A549 treated with dexamethasone at 1 μM for 4 hours (cell line): ENCODE data around the gene INPP5J. TPM values are rescaled to one million over a fixed set of nuclear protein-coding genes. Genes with fewer than 3 reads are reported as not detected.

ENCODE experiments used
- total RNA-seq: library from RNA; stranded (reverse); fragments of 200-300 nt; extraction: Qiagen RNA extraction; gene quantifications from 5 replicates; pipeline ENCODE4 v1.2.3, GENCODE V29; 2022

The INPP5J gene, protein sequence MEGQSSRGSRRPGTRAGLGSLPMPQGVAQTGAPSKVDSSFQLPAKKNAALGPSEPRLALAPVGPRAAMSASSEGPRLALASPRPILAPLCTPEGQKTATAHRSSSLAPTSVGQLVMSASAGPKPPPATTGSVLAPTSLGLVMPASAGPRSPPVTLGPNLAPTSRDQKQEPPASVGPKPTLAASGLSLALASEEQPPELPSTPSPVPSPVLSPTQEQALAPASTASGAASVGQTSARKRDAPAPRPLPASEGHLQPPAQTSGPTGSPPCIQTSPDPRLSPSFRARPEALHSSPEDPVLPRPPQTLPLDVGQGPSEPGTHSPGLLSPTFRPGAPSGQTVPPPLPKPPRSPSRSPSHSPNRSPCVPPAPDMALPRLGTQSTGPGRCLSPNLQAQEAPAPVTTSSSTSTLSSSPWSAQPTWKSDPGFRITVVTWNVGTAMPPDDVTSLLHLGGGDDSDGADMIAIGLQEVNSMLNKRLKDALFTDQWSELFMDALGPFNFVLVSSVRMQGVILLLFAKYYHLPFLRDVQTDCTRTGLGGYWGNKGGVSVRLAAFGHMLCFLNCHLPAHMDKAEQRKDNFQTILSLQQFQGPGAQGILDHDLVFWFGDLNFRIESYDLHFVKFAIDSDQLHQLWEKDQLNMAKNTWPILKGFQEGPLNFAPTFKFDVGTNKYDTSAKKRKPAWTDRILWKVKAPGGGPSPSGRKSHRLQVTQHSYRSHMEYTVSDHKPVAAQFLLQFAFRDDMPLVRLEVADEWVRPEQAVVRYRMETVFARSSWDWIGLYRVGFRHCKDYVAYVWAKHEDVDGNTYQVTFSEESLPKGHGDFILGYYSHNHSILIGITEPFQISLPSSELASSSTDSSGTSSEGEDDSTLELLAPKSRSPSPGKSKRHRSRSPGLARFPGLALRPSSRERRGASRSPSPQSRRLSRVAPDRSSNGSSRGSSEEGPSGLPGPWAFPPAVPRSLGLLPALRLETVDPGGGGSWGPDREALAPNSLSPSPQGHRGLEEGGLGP
- total RNA-seq, result 0.21 to 0.55 TPM (median 0.47 TPM) in 5 replicates

DNA sequence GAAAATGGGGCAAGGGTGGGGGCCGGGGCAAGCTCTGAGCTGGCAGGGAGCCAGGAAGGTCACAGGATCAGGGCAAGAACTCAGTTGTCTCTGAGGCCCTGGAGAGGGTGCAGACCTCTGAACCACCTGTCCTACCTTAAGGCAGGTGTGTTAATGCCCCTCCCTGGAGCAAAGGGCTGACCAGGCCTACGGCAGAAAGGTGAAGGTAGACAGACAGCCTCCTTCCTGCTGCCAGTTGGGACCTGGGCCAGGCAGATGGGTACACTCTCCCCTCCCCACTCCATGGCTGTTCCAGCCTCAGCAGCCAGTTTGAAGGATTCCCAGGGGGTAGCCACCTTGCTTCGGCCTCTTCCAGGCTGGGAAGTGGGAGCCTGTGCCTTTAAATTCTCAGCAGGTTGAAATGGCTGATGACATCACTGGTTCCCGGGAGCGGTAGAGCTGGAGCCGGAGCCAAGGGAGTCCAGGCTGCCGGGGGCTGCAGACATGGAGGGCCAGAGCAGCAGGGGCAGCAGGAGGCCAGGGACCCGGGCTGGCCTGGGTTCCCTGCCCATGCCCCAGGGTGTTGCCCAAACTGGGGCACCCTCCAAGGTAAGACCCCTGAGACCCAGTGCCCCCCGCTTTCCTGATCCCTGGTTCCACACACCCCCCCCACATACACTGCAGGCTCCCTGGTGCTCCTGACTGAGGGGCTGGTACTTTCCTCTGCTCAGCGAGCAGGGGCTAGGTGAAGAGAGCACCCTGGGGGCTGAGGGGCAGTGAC is at the start of gene INPP5J:
TSS of gene INPP5J (plus strand) at position 435 of the 760 bp plus-strand sequence. CDS start at position 484, 49 bp downstream.

DNA sequence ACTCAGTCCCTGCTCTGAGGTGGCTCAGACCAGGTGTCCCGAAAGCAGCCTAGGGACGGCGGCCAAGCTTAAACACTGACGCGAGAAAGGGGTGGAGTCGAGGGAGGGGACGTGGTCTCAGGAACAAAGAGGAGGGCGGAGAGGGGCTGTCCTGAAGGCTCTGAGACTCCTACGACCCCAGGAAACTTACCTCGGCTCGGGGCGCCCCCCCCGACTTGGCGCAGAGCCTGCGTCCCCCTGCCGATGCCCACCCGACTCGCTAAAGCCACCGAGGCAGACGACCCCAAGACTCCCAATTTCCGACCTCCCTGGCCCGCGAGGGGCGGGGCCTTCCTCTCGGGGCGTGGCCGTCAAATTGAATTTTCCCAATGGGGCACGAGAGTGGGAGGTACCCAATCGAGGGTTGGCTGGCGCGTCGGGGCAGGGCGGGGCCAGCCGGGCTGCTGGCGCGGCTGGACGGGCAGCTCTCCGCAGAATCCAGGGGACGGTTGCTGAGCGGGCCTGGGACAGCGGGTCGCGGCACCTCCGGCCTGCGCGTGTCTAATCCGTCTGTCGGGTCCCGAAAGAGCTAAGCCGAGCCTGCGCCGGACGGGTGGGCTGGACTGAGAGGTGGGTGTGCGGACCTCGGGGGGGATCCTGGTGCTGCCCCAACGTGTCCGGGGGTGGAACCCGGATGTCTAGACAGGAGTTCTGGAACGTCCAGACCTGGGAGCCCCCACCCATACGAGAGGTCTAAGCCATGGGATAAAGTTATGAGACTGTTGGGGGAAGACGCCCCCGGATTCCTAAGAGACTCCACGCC is 41.7 kb upstream of the INPP5J start, which contains the start of gene SMTN:
TSS of gene SMTN (plus strand) at position 471 of the 802 bp plus-strand sequence. CDS start 1,941 bp downstream, outside the sequence.

DNA sequence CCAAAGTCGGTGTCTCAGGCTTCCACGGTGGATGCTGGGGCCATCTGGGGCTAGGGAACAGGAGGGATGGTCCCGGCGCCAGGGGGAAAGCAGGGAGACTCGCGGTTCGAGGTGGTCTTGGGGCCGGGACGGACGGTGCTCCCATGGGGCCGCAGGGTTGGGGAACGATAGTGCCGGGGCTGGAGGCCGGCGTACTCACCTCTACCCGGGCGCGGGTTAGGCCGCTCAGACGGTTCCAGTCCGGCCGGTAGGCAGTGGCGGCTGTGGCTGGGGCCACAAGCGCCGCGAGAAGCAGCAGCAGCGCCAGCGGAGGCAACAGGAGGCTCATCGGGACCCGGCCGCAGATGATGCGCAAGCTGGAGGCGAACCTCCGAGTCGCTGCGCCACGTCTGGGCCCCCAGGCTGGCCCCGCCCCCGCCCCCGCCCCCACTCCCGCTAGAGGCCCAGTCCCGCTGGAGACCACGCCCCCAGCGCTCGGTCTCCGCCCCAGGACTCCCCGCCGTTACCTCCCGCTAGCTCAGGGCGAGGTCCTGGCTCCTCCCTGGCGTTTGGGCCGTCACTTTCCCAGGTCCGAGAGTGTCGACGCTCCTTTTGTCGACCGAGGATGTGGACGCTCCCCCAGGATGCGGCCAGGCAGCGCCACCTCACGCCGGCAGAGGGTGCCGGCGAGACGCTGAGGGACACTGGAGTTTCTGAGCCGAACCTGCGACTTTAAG is 15.4 kb upstream of the INPP5J start, which contains the start of gene SELENOM:
TSS of gene SELENOM (minus strand) at position 391 of the 716 bp plus-strand sequence. CDS start at position 328, 63 bp downstream.

DNA sequence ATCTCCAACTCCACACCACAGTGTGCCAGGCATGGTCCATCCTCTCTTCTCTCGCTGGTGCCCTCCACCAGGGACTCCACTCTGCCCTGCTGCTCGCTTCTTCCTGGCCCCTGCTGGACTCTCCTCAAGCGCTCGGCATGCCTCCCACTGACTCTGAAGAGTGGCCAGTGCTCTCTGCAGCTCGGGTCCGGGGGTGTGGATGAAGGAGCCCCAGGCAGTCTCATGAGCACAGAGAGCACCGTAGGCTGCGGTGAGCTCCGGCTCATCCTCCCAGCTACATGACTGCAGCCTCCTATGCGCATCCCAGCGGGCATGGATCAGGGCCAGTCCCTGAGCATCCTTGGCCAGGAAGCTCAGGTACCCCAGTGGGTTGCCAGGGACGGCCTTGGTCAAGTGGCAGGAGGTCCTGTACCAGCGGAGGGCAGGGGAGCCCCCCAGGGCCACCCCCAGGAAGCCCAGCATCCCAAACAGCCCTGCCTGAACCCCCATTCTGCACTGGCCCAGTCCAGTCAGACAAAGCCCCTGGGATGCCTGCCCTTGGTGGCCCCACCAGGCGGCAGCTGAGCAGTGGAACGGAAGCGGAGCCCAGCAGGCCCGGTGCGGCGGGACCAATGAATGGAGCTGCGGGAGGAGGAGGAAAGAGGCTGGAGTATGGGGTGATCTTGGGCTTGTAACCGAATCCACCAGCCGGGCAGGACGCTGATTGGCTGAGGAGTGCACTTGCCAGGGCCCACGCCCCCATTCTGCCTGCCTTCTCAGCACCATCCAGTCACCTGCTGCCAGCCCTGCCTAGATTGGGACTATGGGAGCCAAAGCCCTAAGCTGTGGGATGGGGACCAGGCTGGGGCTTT is 17.3 kb downstream of the INPP5J start, which contains the start of gene PLA2G3:
TSS of gene PLA2G3 (minus strand) at position 643 of the 851 bp plus-strand sequence. CDS start at position 489, 154 bp downstream.

Other genes with a start within 250 kb of the INPP5J start
- 10.7 to 16.9 TPM (median 14.4 TPM) in 5 replicates for gene MORC2, start 154.2 kb upstream of the INPP5J start, total RNA-seq
- 24.0 to 32.9 TPM (median 27.9 TPM) in 5 replicates for gene TUG1, start 153.7 kb upstream of the INPP5J start, total RNA-seq
- 17.2 to 31.8 TPM (median 29.7 TPM) in 5 replicates for gene SMTN, start 41.6 kb upstream of the INPP5J start, total RNA-seq
- 53.7 to 62.7 TPM (median 56.7 TPM) in 5 replicates for gene SELENOM, start 15.4 kb upstream of the INPP5J start, total RNA-seq
- not detected in 5 replicates for gene PLA2G3, start 17.5 kb downstream of the INPP5J start, total RNA-seq
- 22.3 to 25.7 TPM (median 24.8 TPM) in 5 replicates for gene RNF185, start 37.2 kb downstream of the INPP5J start, total RNA-seq
- gene LIMK2, start 89.3 kb downstream of the INPP5J start, total RNA-seq, result 6.2 to 9.1 TPM (median 7.0 TPM) in 5 replicates
- 0.47 to 0.65 TPM (median 0.53 TPM) in 5 replicates for gene PIK3IP1, start 169.5 kb downstream of the INPP5J start, total RNA-seq
- gene PATZ1, start 223.4 kb downstream of the INPP5J start, total RNA-seq, result 17.7 to 22.1 TPM (median 20.5 TPM) in 5 replicates